ENCODE data around the gene ZC3H11A.

GRCh38 chr1:203805689-203806088, 10.3 kb downstream of the ZC3H11A start:
- no peak for TF ChIP-seq POLR2A (IDR thresholded peaks at IDR 0.05)
- no peak for TF ChIP-seq CTCF (IDR thresholded peaks at IDR 0.05)
